GM12874 (cell line): ENCODE results near the gene B3GALNT2.

Experiments used
- TF ChIP-seq, protein P1 (sequence below): IDR thresholded peaks from 2 replicates; pipeline ENCODE4 v1.5.1; 2011; ENCODE audit warnings: low read depth, mild to moderate bottlenecking, control low read depth, low read length, moderate library complexity; ENCODE audit not compliant: insufficient read depth

B3GALNT2 gene

DNA sequence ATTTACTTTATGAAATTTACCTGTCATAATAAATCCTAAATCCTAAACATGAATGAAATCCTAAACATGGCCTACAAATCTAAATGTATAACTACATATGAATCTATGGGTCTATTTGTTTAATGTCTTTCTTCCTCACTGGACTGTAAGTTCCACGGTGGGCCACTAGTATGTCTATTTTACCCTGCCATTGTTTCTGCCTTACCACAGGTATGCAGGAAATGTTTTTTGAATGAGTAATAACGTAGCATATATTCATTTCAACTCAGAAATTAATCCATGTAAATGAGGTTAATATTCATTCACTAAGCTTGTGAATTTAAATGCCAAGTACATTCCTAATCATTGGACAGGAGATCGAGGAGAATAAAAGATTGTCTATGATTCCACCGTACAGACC is 35.3 kb downstream of the B3GALNT2 start:
- TF ChIP-seq, protein P1, sequence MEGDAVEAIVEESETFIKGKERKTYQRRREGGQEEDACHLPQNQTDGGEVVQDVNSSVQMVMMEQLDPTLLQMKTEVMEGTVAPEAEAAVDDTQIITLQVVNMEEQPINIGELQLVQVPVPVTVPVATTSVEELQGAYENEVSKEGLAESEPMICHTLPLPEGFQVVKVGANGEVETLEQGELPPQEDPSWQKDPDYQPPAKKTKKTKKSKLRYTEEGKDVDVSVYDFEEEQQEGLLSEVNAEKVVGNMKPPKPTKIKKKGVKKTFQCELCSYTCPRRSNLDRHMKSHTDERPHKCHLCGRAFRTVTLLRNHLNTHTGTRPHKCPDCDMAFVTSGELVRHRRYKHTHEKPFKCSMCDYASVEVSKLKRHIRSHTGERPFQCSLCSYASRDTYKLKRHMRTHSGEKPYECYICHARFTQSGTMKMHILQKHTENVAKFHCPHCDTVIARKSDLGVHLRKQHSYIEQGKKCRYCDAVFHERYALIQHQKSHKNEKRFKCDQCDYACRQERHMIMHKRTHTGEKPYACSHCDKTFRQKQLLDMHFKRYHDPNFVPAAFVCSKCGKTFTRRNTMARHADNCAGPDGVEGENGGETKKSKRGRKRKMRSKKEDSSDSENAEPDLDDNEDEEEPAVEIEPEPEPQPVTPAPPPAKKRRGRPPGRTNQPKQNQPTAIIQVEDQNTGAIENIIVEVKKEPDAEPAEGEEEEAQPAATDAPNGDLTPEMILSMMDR: no peak

GRCh38 chr1:235468004-235468403 is 36.2 kb downstream of the B3GALNT2 start:
- TF ChIP-seq, protein P1: no peak

DNA sequence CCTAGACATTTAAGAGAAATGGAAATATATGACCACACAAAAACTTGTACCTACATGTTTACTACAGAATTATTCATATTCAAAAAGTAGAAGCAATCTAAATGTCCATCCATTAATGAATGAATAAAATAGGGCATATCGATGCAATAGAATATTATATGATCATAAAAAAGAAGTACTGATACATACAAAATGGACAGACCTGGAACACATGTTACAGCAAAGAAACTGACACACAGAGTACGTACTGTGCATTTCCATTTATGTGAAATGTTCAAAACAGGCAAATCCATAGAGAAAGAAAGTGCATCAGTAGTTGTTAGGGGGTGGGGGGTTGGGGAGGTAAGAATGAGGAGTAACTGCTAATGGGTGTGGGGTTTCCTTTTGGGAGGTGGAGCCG is 39.2 kb downstream of the B3GALNT2 start:
- TF ChIP-seq, protein P1: no peak

DNA sequence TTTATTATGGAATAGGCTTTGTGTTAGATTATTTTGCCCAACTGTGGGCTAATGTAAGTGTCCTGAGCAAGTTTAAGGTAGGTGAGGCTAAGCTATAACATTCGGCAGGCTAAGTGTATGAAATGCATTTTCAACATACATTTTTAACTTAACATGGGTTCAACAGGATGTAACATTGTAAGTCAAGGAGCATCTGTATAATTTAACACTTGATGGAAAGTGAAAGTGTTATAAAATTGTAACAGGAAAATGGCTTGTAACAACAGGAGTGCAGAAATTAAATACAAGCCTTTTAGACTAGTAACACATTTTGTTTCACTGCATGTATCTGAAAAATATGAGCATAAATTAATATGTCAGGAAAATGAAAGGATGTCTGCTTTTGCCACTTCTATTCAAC is 42.3 kb downstream of the B3GALNT2 start:
- TF ChIP-seq, protein P1: no peak

DNA sequence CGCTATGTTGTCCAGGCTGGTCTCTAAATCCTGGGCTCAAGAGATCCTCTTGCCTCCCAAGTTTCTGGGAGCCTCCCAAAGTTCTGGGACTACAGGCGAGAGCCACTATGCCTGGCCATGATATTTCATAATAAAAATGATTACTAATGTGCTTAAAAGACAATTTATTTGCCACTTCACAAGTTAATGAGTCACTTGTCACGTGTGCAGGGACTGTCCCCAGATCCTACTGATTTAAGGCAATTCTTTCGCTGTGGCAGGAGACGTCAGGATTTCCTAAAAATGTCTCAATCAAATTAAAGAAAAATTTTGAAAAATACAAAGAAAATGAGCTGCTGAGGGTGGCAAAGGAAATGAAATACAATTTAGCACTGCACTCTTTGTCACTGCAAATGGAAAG is 43.5 kb downstream of the B3GALNT2 start:
- TF ChIP-seq, protein P1: no peak

DNA sequence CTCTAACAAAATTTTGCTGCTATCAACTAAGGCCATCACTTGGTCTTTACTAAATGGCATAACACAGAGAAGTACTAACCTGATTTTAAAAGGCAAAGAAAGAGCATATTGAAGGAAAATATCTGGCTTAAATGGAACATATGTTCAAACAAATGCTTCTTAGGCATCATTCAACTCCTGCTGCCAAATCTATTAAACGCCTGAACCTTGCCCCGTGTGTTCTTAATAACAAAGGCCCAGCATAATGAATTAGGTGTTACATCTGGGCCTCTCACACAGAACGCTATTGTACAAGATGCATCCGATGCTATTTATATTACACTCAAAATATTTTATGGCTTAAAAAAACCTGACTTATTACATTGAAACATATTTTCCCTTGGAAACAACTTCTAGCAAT is 48.4 kb downstream of the B3GALNT2 start:
- TF ChIP-seq, protein P1: no peak

- TF ChIP-seq, protein P1: no peak
These were observed 49.2 kb downstream of the B3GALNT2 start for GRCh38 chr1:235455097-235455496.

- TF ChIP-seq, protein P1: no peak
These were observed 50.2 kb downstream of the B3GALNT2 start for GRCh38 chr1:235454021-235454420.
